GM12875 (cell line): Measurements from ENCODE around the gene PPP4R2.
A peak's percentile ranks its signal among the peaks of the same experiment; 100 is the strongest.
"Not testable (repeated sequence)": the region's sequence is repeated elsewhere in the genome, so short reads cannot be mapped to it uniquely, and the experiment has no call there.

ENCODE experiments used
- H3K4me3 ChIP-seq: one replicate; pipeline ENCODE4 v1.5.1; 2011; ENCODE audit warnings: low read depth, low read length, control low read depth
- TF ChIP-seq, protein P1 (sequence below): IDR thresholded peaks from 2 replicates; pipeline ENCODE4 v1.5.1; 2011; ENCODE audit warnings: low read depth, mild to moderate bottlenecking, control low read depth, inconsistent platforms, low read length, moderate library complexity, borderline replicate concordance; ENCODE audit not compliant: insufficient read depth

Gene PPP4R2

DNA sequence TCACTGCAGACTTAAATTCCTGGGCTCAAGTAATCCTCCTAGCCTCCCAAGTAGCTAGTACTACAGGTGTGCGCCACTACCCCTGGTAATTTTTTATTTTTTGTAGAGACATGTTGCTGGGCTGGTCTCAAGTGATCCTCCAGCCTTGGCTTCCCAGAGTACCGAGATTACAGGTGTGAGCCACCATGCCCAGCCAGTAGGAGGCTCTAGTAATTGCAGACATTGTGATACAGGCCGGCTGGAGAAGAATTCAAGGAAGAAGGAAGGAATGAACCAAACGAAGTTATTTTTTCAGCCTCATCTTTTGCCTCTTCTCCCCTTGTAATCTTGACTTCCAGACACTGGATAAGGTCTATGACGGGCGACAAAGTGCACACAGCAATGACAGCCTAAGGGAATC is 3.2 kb upstream of the PPP4R2 start:
- TF ChIP-seq, protein P1, sequence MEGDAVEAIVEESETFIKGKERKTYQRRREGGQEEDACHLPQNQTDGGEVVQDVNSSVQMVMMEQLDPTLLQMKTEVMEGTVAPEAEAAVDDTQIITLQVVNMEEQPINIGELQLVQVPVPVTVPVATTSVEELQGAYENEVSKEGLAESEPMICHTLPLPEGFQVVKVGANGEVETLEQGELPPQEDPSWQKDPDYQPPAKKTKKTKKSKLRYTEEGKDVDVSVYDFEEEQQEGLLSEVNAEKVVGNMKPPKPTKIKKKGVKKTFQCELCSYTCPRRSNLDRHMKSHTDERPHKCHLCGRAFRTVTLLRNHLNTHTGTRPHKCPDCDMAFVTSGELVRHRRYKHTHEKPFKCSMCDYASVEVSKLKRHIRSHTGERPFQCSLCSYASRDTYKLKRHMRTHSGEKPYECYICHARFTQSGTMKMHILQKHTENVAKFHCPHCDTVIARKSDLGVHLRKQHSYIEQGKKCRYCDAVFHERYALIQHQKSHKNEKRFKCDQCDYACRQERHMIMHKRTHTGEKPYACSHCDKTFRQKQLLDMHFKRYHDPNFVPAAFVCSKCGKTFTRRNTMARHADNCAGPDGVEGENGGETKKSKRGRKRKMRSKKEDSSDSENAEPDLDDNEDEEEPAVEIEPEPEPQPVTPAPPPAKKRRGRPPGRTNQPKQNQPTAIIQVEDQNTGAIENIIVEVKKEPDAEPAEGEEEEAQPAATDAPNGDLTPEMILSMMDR = no peak
- H3K4me3 ChIP-seq = no peak overlapping the region

DNA sequence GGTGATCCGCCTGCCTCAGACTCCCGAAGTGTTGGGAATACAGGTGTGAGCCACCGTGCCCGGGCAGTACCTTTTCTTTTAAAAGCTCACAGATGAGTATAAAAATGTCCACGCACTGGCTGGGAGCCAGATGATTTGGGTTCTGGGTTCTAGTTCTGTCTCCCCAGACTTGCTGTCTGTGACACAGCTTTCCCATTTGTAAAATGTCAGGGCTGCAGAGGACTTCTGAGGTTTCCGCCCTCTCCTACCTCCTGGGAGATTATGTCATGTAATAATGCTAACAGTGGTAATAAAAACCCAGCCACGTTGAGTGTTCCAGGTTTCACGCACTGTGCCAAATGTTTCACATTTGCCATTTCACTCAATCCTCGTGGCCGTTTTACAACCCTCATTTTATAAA is 1.3 kb upstream of the PPP4R2 start:
- H3K4me3 ChIP-seq = no peak overlapping the region
- TF ChIP-seq, protein P1 = no peak

DNA sequence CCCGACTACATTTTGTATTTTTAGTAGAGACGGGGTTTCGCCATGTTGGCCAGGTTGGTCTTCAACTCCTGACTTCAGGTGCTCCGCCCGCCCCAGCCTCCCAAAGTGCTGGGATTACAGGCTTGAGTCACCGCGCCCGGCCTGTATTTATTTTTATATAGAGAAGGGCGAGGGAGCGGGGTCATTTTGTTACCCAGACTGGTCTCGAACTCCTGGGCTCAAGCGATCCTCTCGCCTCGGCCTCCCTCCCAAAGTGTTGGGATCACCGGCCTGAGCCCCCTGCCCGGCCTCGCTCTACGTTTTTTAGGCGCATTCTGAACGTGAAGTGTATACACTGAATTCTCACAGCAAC is 514 bp upstream of the PPP4R2 start:
- TF ChIP-seq, protein P1 = no peak
- peak overlapping the region; percentile 92 for H3K4me3 ChIP-seq

DNA sequence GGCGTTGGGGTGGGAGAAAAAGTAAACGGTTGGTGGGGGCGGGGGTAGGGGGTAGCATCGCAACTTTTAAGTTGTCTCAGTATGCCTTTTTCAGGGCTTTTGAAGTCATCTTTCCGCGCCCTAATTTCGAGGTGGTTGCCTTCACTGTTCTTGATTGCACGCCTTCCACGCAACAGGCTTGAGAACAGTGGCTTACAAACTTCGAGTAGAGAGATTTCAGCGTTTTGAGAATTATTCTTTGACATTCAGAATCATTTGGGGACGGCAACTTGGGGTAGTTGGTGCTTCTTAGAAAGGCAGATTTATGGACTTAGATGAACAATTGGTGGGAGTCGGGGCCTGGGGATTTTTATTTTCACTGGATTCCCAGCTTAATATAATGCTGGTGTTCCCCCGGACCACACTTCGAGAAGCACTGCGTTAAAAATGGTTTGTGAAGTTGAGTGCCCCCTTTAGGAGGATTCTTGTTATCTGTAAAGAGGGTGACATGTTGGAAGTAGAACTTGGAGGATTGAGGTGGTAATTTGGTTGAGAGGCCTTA is 880 bp downstream of the PPP4R2 start:
- TF ChIP-seq, protein P1 = peak; percentile 47; the same call in 1 of the 2 replicates
- peak overlapping the region; percentile 92 for H3K4me3 ChIP-seq

DNA sequence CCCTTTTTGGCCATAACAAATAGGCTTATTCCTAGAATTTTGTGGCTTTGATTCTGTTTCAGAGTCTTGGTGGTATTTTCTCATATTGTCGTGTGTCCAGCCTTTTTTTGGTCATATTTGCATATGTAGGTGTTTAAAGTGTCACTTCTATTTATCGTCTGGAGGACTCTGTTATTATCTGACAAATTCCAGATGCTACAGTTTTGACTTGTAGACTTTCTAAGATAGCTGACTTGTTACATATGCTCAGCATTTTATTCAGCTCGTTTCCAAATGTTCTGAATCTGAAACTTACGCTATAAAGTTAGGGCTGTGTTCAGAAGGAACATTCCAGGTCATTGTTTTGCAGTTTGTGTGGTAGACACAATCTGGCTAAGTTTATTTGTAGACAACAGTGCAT is 1.9 kb downstream of the PPP4R2 start:
- peak overlapping the region; percentile 92 for H3K4me3 ChIP-seq
- TF ChIP-seq, protein P1 = no peak

DNA sequence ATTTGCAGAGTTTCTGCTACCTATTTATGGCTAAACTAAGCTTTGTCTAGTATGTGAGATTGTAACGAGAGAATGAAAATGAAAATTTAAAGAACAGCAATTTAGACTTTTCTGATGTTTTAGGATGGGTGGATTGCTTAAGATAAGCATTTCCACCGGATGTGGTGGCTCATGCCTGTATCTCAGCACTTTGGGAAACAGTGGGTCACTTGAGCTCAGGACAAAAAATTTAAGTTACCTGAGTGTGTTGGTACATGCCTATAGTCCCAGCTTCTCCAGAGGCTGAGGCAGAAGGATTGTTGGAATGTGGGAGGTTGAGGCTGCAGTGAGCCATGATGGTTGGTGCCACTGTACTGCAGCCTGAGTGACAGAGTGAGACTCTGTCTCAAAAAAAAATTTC is 3.3 kb downstream of the PPP4R2 start:
- H3K4me3 ChIP-seq = no peak overlapping the region

DNA sequence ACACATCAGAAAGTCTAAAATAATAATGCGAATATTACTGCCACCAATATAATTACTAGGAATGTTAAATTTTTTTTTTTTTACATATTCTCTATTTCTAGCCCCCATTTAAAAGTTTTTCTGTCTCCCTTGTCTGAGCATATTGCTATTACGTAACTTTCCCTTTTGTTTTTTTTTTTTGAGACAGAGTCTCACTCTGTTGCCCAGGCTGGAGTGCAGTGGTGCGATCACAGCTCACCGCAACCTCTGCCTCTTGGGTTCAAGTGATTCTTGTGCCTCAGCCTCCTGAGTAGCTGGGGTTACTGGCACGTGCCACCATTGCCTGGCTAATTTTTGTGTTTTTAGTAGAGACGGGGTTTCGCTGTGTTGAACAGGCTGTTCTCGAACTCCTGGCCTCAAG is 6.4 kb downstream of the PPP4R2 start:
- H3K4me3 ChIP-seq = not testable (repeated sequence)

More for the DNA sequence above, 3.3 kb downstream of the PPP4R2 start:
- TF ChIP-seq, protein P1 = no peak

DNA sequence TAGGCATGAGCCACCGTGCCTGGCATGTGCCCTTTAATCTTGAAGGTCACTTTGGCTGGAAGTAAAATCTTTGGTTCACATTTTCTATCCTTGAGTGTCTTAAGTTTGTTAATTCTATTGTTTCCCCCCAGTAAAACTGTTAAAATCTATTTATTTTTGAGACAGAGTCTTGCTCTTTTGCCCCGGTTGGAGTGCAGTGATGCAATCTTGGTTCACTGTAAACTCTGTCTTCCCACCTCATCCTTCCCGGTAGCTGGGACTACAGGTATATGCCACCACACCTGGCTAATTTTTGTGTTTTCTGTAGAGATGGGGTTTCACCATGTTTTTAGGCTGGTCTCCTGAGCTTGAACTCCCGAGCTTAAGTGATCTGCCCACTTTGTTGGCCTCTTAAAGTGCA is 7.7 kb downstream of the PPP4R2 start:
- H3K4me3 ChIP-seq = no peak overlapping the region
- TF ChIP-seq, protein P1 = no peak
